Choroid plexus epithelial cell (primary cell): Measurements from ENCODE around the gene DROSHA.

Source experiments
- DNase-seq: peaks from one replicate; pipeline ENCODE4 v3.0.0-alpha.2; 2010; ENCODE audit warnings: low read depth
- H3K4me3 ChIP-seq: 2 replicates; pipeline ENCODE4 v1.5.1; 2011; ENCODE audit warnings: low read depth, mild to moderate bottlenecking, control low read depth, low read length, moderate library complexity
- TF ChIP-seq, protein P1 (sequence below): conservative IDR thresholded peaks from 2 replicates; pipeline ENCODE4 v1.5.1; 2011; ENCODE audit warnings: low read depth, mild to moderate bottlenecking, control low read depth, inconsistent platforms, low read length, moderate library complexity

Gene DROSHA

DNA sequence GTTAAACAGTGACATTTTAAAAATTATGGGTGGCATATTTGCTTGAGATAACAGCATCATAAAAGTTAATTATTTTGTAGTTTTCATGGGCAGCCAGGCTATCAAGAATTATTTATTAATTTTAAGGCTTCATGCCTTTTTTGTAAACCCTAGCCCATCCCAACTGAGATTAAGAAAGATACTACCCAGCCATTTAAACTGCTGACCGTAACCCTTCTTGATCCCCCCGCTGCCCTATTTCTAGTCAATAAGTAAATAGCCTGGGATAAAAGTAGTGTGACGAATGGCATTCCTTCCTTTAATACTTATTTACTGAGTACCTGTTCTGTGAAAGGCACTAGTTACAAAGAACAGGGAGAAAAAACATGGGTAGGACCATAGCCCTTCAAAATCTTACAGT lies 88.3 kb downstream of the DROSHA start:
- TF ChIP-seq, protein P1, sequence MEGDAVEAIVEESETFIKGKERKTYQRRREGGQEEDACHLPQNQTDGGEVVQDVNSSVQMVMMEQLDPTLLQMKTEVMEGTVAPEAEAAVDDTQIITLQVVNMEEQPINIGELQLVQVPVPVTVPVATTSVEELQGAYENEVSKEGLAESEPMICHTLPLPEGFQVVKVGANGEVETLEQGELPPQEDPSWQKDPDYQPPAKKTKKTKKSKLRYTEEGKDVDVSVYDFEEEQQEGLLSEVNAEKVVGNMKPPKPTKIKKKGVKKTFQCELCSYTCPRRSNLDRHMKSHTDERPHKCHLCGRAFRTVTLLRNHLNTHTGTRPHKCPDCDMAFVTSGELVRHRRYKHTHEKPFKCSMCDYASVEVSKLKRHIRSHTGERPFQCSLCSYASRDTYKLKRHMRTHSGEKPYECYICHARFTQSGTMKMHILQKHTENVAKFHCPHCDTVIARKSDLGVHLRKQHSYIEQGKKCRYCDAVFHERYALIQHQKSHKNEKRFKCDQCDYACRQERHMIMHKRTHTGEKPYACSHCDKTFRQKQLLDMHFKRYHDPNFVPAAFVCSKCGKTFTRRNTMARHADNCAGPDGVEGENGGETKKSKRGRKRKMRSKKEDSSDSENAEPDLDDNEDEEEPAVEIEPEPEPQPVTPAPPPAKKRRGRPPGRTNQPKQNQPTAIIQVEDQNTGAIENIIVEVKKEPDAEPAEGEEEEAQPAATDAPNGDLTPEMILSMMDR = no peak
- no peak overlapping the region for H3K4me3 ChIP-seq
- no peak for DNase-seq

- no peak overlapping the region for H3K4me3 ChIP-seq
- TF ChIP-seq, protein P1 = no peak
- no peak for DNase-seq
Observed at GRCh38 chr5:31442058-31442745, 89.7 kb downstream of the DROSHA start.

GRCh38 chr5:31436851-31437250 lies 95.0 kb downstream of the DROSHA start:
- DNase-seq = no peak
- H3K4me3 ChIP-seq = no peak overlapping the region
- TF ChIP-seq, protein P1 = no peak

DNA sequence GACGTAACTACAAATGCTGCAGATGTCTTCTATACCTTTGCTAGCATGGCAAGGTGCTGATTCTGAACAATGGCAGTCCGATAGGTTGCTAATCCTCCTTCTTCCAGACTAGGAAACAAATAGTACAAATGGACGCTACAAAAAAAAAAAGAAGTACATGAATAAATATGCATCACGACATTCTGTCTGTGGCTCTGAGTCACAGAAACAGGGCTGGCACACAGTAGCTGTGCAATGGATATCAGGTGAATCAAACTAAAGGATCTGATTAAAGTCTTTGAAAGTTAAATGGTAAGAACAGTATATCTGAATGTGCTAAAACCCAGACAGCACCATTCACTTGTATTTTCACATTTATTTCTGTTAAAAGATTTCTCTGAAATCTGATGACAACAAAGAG lies 96.2 kb downstream of the DROSHA start:
- H3K4me3 ChIP-seq = no peak overlapping the region
- DNase-seq = no peak
- TF ChIP-seq, protein P1 = no peak

DNA sequence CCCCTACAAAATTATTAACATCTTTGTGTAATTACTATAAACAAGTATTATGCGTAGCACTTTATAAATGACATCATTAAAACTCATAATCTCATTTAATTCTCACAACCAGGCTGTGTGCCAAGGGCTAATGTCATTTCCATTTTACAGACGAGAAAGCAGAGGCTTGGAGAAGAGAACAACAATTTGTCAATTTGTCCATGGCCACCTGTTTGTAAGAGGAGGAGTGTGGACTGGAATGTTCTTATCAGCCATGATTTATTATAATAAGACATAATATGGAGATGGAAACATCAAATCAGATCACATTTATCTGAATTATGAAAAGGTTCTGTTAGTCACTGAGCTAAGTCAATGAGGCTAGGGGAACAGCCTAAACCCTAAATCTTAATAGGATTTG lies 97.0 kb downstream of the DROSHA start:
- no peak for DNase-seq
- H3K4me3 ChIP-seq = no peak overlapping the region
- TF ChIP-seq, protein P1 = no peak

DNA sequence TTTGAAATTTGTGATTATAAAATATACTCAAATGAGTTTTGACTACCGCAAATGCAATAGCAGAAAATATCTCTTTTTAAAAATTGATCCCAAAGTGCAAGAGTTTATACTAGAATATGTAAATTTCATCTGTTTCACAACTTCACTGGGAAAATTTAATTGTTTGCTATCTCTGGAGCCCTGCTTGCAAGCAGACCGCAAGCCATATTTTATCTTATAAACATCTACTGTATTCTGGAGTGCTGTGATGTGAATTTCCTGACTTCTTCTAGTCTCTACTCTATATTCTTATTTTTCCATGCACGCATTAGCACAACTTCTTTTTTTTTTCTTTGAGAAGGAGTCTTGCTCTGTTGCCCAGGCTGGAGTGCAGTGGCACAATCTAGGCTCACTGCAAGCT lies 98.7 kb downstream of the DROSHA start:
- no peak for DNase-seq
- H3K4me3 ChIP-seq = no peak overlapping the region
- TF ChIP-seq, protein P1 = no peak

GRCh38 chr5:31427724-31428309 lies 104.1 kb downstream of the DROSHA start:
- no peak overlapping the region for H3K4me3 ChIP-seq
- DNase-seq = no peak
- TF ChIP-seq, protein P1 = no peak
